Hepatocyte (in vitro differentiated cells): ENCODE measurements around the gene SASH3.

Experiments used
- EZH2 ChIP-seq: fragments of 200-600 bp; sonication (generic); IDR thresholded peaks from 2 replicates; pipeline ENCODE4 v1.6.1; 2016; ENCODE audit warnings: antibody characterized with exemption, mild to moderate bottlenecking, borderline replicate concordance
- TF ChIP-seq, protein P1 (sequence below): fragments of 200-600 bp; sonication (generic); IDR thresholded peaks from 2 replicates; pipeline ENCODE4 v1.5.1; 2016; ENCODE audit warnings: antibody characterized with exemption, mild to moderate bottlenecking; ENCODE audit not compliant: poor library complexity

DNA sequence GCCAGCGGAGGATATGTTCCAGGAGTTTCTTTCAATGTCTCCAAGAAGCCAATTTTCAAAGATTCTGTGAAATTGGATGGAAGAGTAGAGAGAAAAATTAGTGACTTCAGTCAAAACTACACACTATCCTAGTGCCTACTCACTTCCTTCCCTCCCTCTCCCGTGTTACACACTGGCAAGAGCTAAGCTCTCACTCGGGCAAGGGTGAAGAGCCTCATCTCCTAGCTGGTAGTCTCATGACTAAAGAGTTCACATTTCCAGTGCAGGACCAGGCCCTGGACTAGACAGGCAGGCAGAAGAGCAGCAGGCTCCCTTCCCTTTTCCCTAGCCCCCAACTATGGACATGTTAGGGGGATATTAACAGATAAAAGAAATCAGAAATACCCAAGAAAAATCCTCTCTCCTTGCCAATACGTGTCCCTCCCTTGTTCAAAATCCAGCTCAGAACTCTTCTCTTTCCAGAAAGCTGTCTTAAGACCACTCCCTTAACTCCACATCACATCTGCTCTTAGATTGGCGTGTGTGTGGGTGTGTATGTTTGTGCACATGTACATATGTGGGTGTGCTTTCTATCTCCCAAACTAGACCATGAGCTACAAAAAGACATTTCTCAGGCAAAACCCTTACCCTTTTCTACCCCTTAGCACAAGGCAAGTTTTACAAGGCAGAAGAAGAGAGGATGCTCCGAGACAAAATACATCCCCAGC, 34.1 kb downstream of the SASH3 start:
- TF ChIP-seq EZH2 = no peak
- TF ChIP-seq, protein P1, sequence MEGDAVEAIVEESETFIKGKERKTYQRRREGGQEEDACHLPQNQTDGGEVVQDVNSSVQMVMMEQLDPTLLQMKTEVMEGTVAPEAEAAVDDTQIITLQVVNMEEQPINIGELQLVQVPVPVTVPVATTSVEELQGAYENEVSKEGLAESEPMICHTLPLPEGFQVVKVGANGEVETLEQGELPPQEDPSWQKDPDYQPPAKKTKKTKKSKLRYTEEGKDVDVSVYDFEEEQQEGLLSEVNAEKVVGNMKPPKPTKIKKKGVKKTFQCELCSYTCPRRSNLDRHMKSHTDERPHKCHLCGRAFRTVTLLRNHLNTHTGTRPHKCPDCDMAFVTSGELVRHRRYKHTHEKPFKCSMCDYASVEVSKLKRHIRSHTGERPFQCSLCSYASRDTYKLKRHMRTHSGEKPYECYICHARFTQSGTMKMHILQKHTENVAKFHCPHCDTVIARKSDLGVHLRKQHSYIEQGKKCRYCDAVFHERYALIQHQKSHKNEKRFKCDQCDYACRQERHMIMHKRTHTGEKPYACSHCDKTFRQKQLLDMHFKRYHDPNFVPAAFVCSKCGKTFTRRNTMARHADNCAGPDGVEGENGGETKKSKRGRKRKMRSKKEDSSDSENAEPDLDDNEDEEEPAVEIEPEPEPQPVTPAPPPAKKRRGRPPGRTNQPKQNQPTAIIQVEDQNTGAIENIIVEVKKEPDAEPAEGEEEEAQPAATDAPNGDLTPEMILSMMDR = no peak
